Liver (tissue), 3 donors: ENCODE measurements around the gene CHST1.

Experiments
- CTCF ChIP-seq: fragments of 150-350 bp; IDR thresholded peaks from 2 replicates; pipeline ENCODE4 v1.5.1; 2017; ENCODE audit warnings: improper control_type of control experiment, low read depth, low read length; ENCODE audit not compliant: missing input control
- GABPA ChIP-seq, 2 donors: IDR thresholded peaks in 1 of 2; conservative IDR thresholded peaks in 1 of 2; 2 replicates each; pipeline ENCODE4 v1.6.1; 2016; ENCODE audit warnings: antibody characterized with exemption in 2 of 2, mild to moderate bottlenecking in 1 of 2, moderate library complexity in 1 of 2
- JUND ChIP-seq, 2 donors: IDR thresholded peaks; 2 replicates each; pipeline ENCODE4 v1.6.1; 2016; ENCODE audit warnings: antibody characterized with exemption in 2 of 2
- REST ChIP-seq: IDR thresholded peaks from 2 replicates; pipeline ENCODE4 v1.6.1; 2016; ENCODE audit warnings: antibody characterized with exemption, mild to moderate bottlenecking
- SP1 ChIP-seq: IDR thresholded peaks from 2 replicates; pipeline ENCODE4 v1.6.1; 2018; ENCODE audit warnings: antibody characterized with exemption, mild to moderate bottlenecking
- TAF1 ChIP-seq: conservative IDR thresholded peaks from 2 replicates; pipeline ENCODE4 v1.6.1; 2016; ENCODE audit warnings: antibody characterized with exemption, mild to moderate bottlenecking
- donor health status: healthy.
- donor health status: healthy.

GRCh38 chr11:45621588-45621987 is 43.8 kb downstream of the CHST1 start:
- TF ChIP-seq CTCF (no peak), SP1 (no peak), JUND (IDR thresholded peaks at IDR 0.05) (no peak), GABPA (IDR thresholded peaks at IDR 0.05 in 1 of 2, conservative IDR thresholded peaks at IDR 0.05 in 1 of 2) (no peak), TAF1 (no peak), REST (no peak)
